Stimulated activated memory B cell treated with anti-CD40 and anti-IgM and Interleukin-4, amounts not matched to agents 10 μg/mL and 1 μg/mL and 100 μg/mL, for 72 hours (primary cell): ENCODE data around the gene MAEL.

Experiments used
- ATAC-seq: fragments of 150-1000 bp; cut with Tn5 transposase; 2 replicates; pipeline ENCODE4 v1.10.0; 2021
- H3K27ac Mint-ChIP-seq: one replicate; pipeline ENCODE4 v1.8.0; 2022; ENCODE audit warnings: mild to moderate bottlenecking, mixed read lengths
- H3K27me3 Mint-ChIP-seq: one replicate; pipeline ENCODE4 v1.8.0; 2022; ENCODE audit warnings: mixed read lengths
- H3K36me3 Mint-ChIP-seq: one replicate; pipeline ENCODE4 v1.8.0; 2022; ENCODE audit warnings: mixed read lengths
- H3K4me1 Mint-ChIP-seq: one replicate; pipeline ENCODE4 v1.8.0; 2022; ENCODE audit warnings: mixed read lengths
- H3K4me3 Mint-ChIP-seq: one replicate; pipeline ENCODE4 v1.8.0; 2022; ENCODE audit warnings: mild to moderate bottlenecking, moderate library complexity, mixed read lengths
- H3K9me3 Mint-ChIP-seq: one replicate; pipeline ENCODE4 v1.8.0; 2022; ENCODE audit warnings: mixed read lengths

MAEL gene

GRCh38 chr1:166988974-166989515 is at the start of gene MAEL:
Gene MAEL (plus strand): TSS chr1:166989280. CDS start chr1:166989353, 73 bp downstream.
- Mint-ChIP-seq H3K4me1 (no peaks in the 10 kb centered on the region), H3K36me3 (no peaks in the 10 kb centered on the region), H3K27me3 (peaks cover 44% of the 10 kb centered on the region), H3K27ac (no peak within 1 kb of the TSS), H3K4me3 (no peak within 1 kb of the TSS), H3K9me3 (peaks cover 6% of the 10 kb centered on the region)
- ATAC-seq = no peak

GRCh38 chr1:166939741-166940375 is 49.2 kb upstream of the MAEL start:
- Mint-ChIP-seq H3K27ac (no peak overlapping the region), H3K4me3 (no peak overlapping the region)

GRCh38 chr1:166944186-166944967 is 44.7 kb upstream of the MAEL start:
- Mint-ChIP-seq H3K27me3 (peaks cover 56% of the 10 kb centered on the region), H3K36me3 (no peaks in the 10 kb centered on the region), H3K4me1 (peaks cover 18% of the 10 kb centered on the region), H3K4me3 (no peak overlapping the region), H3K27ac (no peak overlapping the region), H3K9me3 (no peaks in the 10 kb centered on the region)
- no peak for ATAC-seq

More at GRCh38 chr1:166939741-166940375, 49.2 kb upstream of the MAEL start:
- Mint-ChIP-seq H3K27me3 (peaks cover 36% of the 10 kb centered on the region), H3K4me1 (peaks cover 7% of the 10 kb centered on the region), H3K9me3 (no peaks in the 10 kb centered on the region), H3K36me3 (no peaks in the 10 kb centered on the region)
- ATAC-seq = no peak

GRCh38 chr1:166947398-166948043 is 41.6 kb upstream of the MAEL start:
- Mint-ChIP-seq H3K36me3 (no peaks in the 10 kb centered on the region), H3K9me3 (no peaks in the 10 kb centered on the region), H3K27me3 (peaks cover 66% of the 10 kb centered on the region), H3K27ac (no peak overlapping the region), H3K4me1 (peaks cover 18% of the 10 kb centered on the region), H3K4me3 (peak overlapping the region; percentile 67)
- ATAC-seq = no peak

GRCh38 chr1:166948856-166949350 is 40.2 kb upstream of the MAEL start:
- Mint-ChIP-seq H3K4me3 (no peak overlapping the region), H3K27me3 (peaks cover 70% of the 10 kb centered on the region), H3K9me3 (no peaks in the 10 kb centered on the region), H3K4me1 (peaks cover 18% of the 10 kb centered on the region), H3K36me3 (no peaks in the 10 kb centered on the region), H3K27ac (no peak overlapping the region)
- ATAC-seq = no peak

GRCh38 chr1:166950156-166950555 is 38.9 kb upstream of the MAEL start:
- Mint-ChIP-seq H3K4me3 (no peak overlapping the region), H3K9me3 (no peaks in the 10 kb centered on the region), H3K27ac (no peak overlapping the region), H3K27me3 (peaks cover 57% of the 10 kb centered on the region), H3K4me1 (peaks cover 11% of the 10 kb centered on the region), H3K36me3 (no peaks in the 10 kb centered on the region)
- ATAC-seq = no peak

- Mint-ChIP-seq H3K9me3 (no peaks in the 10 kb centered on the region), H3K4me1 (peaks cover 11% of the 10 kb centered on the region), H3K27me3 (peaks cover 49% of the 10 kb centered on the region), H3K36me3 (no peaks in the 10 kb centered on the region), H3K4me3 (no peak overlapping the region), H3K27ac (no peak overlapping the region)
- ATAC-seq = no peak
Measured at GRCh38 chr1:166951050-166951449, 38.0 kb upstream of the MAEL start.

- Mint-ChIP-seq H3K4me3 (no peak overlapping the region), H3K4me1 (peaks cover 10% of the 10 kb centered on the region), H3K36me3 (no peaks in the 10 kb centered on the region), H3K27ac (no peak overlapping the region), H3K9me3 (no peaks in the 10 kb centered on the region), H3K27me3 (peaks cover 39% of the 10 kb centered on the region)
- no peak for ATAC-seq
Measured at GRCh38 chr1:166952002-166952746, 36.9 kb upstream of the MAEL start.

- peaks cover 3% of the 10 kb centered on the region for H3K9me3 Mint-ChIP-seq
- H3K36me3 Mint-ChIP-seq = no peaks in the 10 kb centered on the region
- no peaks in the 10 kb centered on the region for H3K4me1 Mint-ChIP-seq
- H3K4me3 Mint-ChIP-seq = no peak overlapping the region
- H3K27ac Mint-ChIP-seq = no peak overlapping the region
- no peak for ATAC-seq
- peaks cover 29% of the 10 kb centered on the region for H3K27me3 Mint-ChIP-seq
Measured at GRCh38 chr1:166953491-166953890, 35.6 kb upstream of the MAEL start.

GRCh38 chr1:166956057-166956850 is 32.8 kb upstream of the MAEL start:
- no peak overlapping the region for H3K27ac Mint-ChIP-seq
- H3K4me3 Mint-ChIP-seq = no peak overlapping the region
- H3K4me1 Mint-ChIP-seq = no peaks in the 10 kb centered on the region
- no peaks in the 10 kb centered on the region for H3K36me3 Mint-ChIP-seq
- H3K27me3 Mint-ChIP-seq = peaks cover 24% of the 10 kb centered on the region
- H3K9me3 Mint-ChIP-seq = peaks cover 6% of the 10 kb centered on the region
- no peak for ATAC-seq

GRCh38 chr1:166956872-166957271 is 32.2 kb upstream of the MAEL start:
- Mint-ChIP-seq H3K4me3 (no peak overlapping the region), H3K27me3 (peaks cover 24% of the 10 kb centered on the region), H3K9me3 (peaks cover 6% of the 10 kb centered on the region), H3K4me1 (no peaks in the 10 kb centered on the region), H3K27ac (no peak overlapping the region), H3K36me3 (no peaks in the 10 kb centered on the region)
- no peak for ATAC-seq

GRCh38 chr1:166960858-166961474 is 28.1 kb upstream of the MAEL start:
- Mint-ChIP-seq H3K36me3 (no peaks in the 10 kb centered on the region), H3K27ac (no peak overlapping the region), H3K4me1 (no peaks in the 10 kb centered on the region), H3K4me3 (no peak overlapping the region), H3K9me3 (peaks cover 6% of the 10 kb centered on the region), H3K27me3 (peaks cover 12% of the 10 kb centered on the region)
- no peak for ATAC-seq

GRCh38 chr1:166969074-166969677 is 19.9 kb upstream of the MAEL start:
- no peak overlapping the region for H3K4me3 Mint-ChIP-seq
- H3K36me3 Mint-ChIP-seq = no peaks in the 10 kb centered on the region
- H3K27ac Mint-ChIP-seq = no peak overlapping the region
- no peaks in the 10 kb centered on the region for H3K9me3 Mint-ChIP-seq
- H3K4me1 Mint-ChIP-seq = peaks cover 4% of the 10 kb centered on the region
- peaks cover 55% of the 10 kb centered on the region for H3K27me3 Mint-ChIP-seq
- ATAC-seq = peak; percentile 12
